OCI-LY7 (cell line): ENCODE data around the gene FOXL3. TPM values are rescaled to one million over a fixed set of nuclear protein-coding genes. Genes with fewer than 3 reads are reported as not detected.
"Not testable (repeated sequence)": the region's sequence is repeated elsewhere in the genome, so short reads cannot be mapped to it uniquely, and the experiment has no call there.

Experiments
- BruUV-seq: library from RNA; stranded (reverse); fragments of 400-500 nt; replicated peaks from 2 replicates; lab custom pipeline; 2021; lab: Mats Ljungman, UMichigan
- CTCF ChIA-PET: fragments of 300-600 bp; sonication (Branson Sonifier 250); formaldehyde crosslinking; loops from one replicate; lab custom pipeline; 2022; ENCODE audit warnings: antibody characterized with exemption; ENCODE audit not compliant: unreplicated experiment; lab: Charles Lee
- POLR2A ChIA-PET: fragments of 300-600 bp; sonication (Branson Sonifier 250); formaldehyde crosslinking; loops from one replicate; lab custom pipeline; 2022; ENCODE audit warnings: antibody characterized with exemption; lab: Charles Lee
- DNase-seq: peaks from one replicate; pipeline ENCODE4 v3.0.0-alpha.2; 2015; ENCODE audit warnings: low spot score
- H2AFZ ChIP-seq: fragments of 200-600 bp; sonication (generic), shearing (Covaris generic); 2 replicates; pipeline ENCODE4 v1.6.1; 2014; ENCODE audit warnings: mild to moderate bottlenecking, antibody characterized with exemption, low read length, moderate library complexity
- H3K27ac ChIP-seq: fragments of 200-600 bp; sonication (generic); 2 replicates; pipeline ENCODE4 v1.5.1; 2014; ENCODE audit warnings: mixed run types, low read depth, mild to moderate bottlenecking, moderate library complexity, low read length, inconsistent platforms; ENCODE audit not compliant: poor library complexity, severe bottlenecking
- H3K36me3 ChIP-seq: fragments of 200-600 bp; sonication (generic); 2 replicates; pipeline ENCODE4 v1.6.1; 2014; ENCODE audit warnings: mild to moderate bottlenecking, antibody characterized with exemption, low read length, moderate library complexity, mixed read lengths; ENCODE audit not compliant: insufficient read depth
- H3K4me1 ChIP-seq: fragments of 200-600 bp; sonication (generic); 2 replicates; pipeline ENCODE4 v1.5.1; 2014; ENCODE audit warnings: mild to moderate bottlenecking, low read length; ENCODE audit not compliant: insufficient read depth, poor library complexity, severe bottlenecking
- H3K4me2 ChIP-seq: fragments of 200-600 bp; sonication (generic); 2 replicates; pipeline ENCODE4 v1.6.1; 2014; ENCODE audit warnings: mild to moderate bottlenecking, low read length
- H3K4me3 ChIP-seq: fragments of 200-600 bp; sonication (generic); 2 replicates; pipeline ENCODE4 v1.5.1; 2014; ENCODE audit warnings: mild to moderate bottlenecking, low read depth, low read length; ENCODE audit not compliant: poor library complexity, severe bottlenecking
- H3K79me2 ChIP-seq: fragments of 200-600 bp; sonication (generic); 2 replicates; pipeline ENCODE4 v1.6.1; 2016; ENCODE audit warnings: low read depth, mild to moderate bottlenecking, low read length, moderate library complexity, mixed read lengths; ENCODE audit not compliant: insufficient read depth
- H3K9me2 ChIP-seq: fragments of 200-600 bp; sonication (generic); 2 replicates; pipeline ENCODE4 v1.6.1; 2016; ENCODE audit warnings: mild to moderate bottlenecking, low read length, mixed read lengths; ENCODE audit not compliant: insufficient read depth
- H3K9me3 ChIP-seq: fragments of 200-600 bp; sonication (generic); 2 replicates; pipeline ENCODE4 v1.6.1; 2014; ENCODE audit warnings: mild to moderate bottlenecking, mixed run types, low read length, mixed read lengths
- H4K20me1 ChIP-seq: fragments of 200-600 bp; sonication (generic); 2 replicates; pipeline ENCODE4 v1.6.1; 2014; ENCODE audit warnings: mild to moderate bottlenecking, antibody characterized with exemption, low read length, moderate library complexity, mixed read lengths; ENCODE audit not compliant: insufficient read depth
- EZH2phosphoT487 ChIP-seq: fragments of 200-600 bp; sonication (generic); IDR thresholded peaks from 2 replicates; pipeline ENCODE4 v1.6.1; 2018; ENCODE audit warnings: low read depth, borderline replicate concordance, mild to moderate bottlenecking, mixed run types, antibody characterized with exemption, low read length, moderate library complexity, mixed read lengths
- intact Hi-C: fragments of 100-400 bp; cut with micrococcal nuclease; formaldehyde crosslinking; loops from one replicate; pipeline ENCODE4 v1.10.0; 2022; ENCODE audit not compliant: unreplicated experiment
- total RNA-seq, 2 experiments: library from RNA; depleted of rRNA in 1 of 2; stranded (reverse); fragments of >200 nt in 1 of 2; shearing (Covaris generic) in 1 of 2; gene quantifications; 2 replicates each; pipeline ENCODE4 v1.2.3, GENCODE V29; 2014 to 2022
- TF ChIP-seq, protein P1 (sequence below): fragments of 200-600 bp; sonication (generic); conservative IDR thresholded peaks from 2 replicates; pipeline ENCODE4 v1.5.1; 2014; ENCODE audit warnings: mild to moderate bottlenecking, antibody characterized with exemption, low read length, moderate library complexity, mixed read lengths

FOXL3 gene
- total RNA-seq, 2 experiments from 2014 or later = not detected

DNA sequence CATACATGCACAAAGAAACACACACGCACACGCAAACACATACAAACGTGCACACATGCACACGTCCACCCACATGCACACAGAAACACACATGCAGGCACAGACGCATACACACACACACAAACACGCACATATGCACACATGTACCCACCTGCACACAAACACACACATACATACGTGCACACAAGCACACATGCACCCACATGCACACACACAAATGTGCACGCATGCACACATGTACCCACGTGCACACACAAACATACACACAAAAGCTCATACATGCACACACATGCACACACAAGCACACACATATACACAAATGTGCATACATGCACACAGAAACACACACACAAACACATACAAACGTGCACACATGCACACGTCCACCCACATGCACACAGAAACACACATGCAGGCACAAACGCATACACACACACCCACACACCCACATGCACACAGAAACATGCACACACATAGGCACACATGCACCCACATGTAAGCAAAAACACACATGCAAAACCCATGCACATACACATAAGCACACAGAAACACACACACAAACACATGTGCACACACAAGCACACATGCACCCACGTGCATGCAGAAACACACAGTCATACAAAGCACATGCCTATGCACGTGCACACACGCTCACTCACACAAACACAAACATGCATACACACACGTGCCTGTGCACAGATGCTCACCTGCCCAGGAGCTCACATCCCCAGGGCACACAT is 44.8 kb downstream of the FOXL3 start:
- POLR2A ChIA-PET = no interaction called here
- intact Hi-C loops = no loop called here
- Histone ChIP-seq H3K27ac (no peak overlapping the region), H3K4me2 (no peak overlapping the region), H4K20me1 (no peaks in the 10 kb centered on the region), H3K9me2 (no peaks in the 10 kb centered on the region), H3K36me3 (no peaks in the 10 kb centered on the region), H3K4me3 (no peak overlapping the region), H3K4me1 (no peaks in the 10 kb centered on the region), H3K79me2 (no peaks in the 10 kb centered on the region), H2AFZ (no peak overlapping the region), H3K9me3 (0 out of 2 replicates have a peak, but pooled peaks cover 10% of the 10 kb centered on the region)
- BruUV-seq = no TSS peak
- DNase-seq = no peak
- CTCF ChIA-PET = no interaction called here
- TF ChIP-seq, protein P1, sequence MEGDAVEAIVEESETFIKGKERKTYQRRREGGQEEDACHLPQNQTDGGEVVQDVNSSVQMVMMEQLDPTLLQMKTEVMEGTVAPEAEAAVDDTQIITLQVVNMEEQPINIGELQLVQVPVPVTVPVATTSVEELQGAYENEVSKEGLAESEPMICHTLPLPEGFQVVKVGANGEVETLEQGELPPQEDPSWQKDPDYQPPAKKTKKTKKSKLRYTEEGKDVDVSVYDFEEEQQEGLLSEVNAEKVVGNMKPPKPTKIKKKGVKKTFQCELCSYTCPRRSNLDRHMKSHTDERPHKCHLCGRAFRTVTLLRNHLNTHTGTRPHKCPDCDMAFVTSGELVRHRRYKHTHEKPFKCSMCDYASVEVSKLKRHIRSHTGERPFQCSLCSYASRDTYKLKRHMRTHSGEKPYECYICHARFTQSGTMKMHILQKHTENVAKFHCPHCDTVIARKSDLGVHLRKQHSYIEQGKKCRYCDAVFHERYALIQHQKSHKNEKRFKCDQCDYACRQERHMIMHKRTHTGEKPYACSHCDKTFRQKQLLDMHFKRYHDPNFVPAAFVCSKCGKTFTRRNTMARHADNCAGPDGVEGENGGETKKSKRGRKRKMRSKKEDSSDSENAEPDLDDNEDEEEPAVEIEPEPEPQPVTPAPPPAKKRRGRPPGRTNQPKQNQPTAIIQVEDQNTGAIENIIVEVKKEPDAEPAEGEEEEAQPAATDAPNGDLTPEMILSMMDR = no peak
- TF ChIP-seq EZH2phosphoT487 = no peak

DNA sequence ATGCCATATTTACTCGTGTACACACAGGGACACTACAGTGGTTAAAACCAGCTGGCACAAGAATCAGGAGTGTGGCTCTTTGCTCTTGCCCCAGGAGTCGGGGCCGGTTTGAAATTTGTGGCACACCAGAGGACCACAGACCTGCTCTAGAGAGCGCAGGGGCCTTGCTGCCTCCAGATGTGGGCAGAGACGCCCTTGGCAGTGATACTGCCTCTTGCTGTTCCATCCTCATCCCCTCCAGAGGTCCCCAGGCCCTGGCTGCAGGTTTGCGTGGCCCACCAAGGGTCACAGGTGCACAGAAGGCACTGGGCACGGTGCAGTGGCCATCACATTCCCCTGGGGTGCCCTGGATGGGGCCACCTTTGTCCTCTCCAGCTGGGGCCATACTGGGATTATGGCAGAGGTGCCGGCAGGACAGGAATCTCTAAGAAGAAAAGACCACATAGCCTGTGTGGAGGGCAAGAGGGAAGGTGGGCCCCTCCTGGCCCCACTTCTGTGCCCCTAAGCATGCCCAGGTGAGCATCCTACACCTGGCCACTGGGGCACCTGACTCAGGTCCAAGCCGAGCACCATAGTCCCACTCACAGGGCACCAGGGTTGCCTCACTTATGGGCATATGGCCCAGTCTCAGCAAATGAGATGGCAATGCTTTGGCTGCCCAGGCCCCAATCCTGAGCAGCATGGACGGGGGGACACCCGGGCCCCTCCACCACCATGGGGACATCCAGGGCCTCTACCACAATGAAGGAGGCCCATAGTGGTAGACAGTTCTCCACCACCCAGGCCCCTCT is 45.6 kb downstream of the FOXL3 start:
- DNase-seq = no peak
- Histone ChIP-seq H3K4me2 (no peak overlapping the region), H3K36me3 (no peaks in the 10 kb centered on the region), H3K4me3 (no peak overlapping the region), H3K79me2 (no peaks in the 10 kb centered on the region), H2AFZ (no peak overlapping the region), H4K20me1 (no peaks in the 10 kb centered on the region), H3K9me2 (no peaks in the 10 kb centered on the region), H3K4me1 (no peaks in the 10 kb centered on the region), H3K27ac (no peak overlapping the region), H3K9me3 (0 out of 2 replicates have a peak, but pooled peaks cover 10% of the 10 kb centered on the region)
- CTCF ChIA-PET = no interaction called here
- intact Hi-C loops = no loop called here
- no TSS peak for BruUV-seq
- POLR2A ChIA-PET = no interaction called here
- TF ChIP-seq, protein P1 = no peak
- TF ChIP-seq EZH2phosphoT487 = no peak

DNA sequence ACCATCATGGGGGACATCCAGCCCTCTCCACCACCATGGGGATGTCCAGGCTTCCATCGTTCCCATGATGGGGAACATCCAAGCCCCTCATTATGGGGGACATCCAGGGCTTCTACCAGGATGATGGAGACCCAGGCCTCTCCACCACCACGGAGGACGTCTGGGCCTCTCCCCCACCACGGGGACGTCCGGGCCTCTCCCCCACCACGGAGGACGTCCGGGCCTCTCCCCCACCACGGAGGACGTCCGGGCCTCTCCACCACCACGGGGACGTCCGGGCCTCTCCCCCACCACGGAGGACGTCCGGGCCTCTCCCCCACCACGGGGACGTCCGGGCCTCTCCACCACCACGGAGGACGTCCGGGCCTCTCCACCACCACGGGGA is 46.2 kb downstream of the FOXL3 start:
- H3K9me2 ChIP-seq, CTCF ChIA-PET, H3K4me1 ChIP-seq, H3K36me3 ChIP-seq, H2AFZ ChIP-seq, H3K4me2 ChIP-seq, H4K20me1 ChIP-seq, H3K27ac ChIP-seq, H3K4me3 ChIP-seq, DNase-seq, POLR2A ChIA-PET, intact Hi-C loops, H3K79me2 ChIP-seq, BruUV-seq: not testable (repeated sequence)
- 0 out of 2 replicates have a peak, but pooled peaks cover 10% of the 10 kb centered on the region for H3K9me3 ChIP-seq
